ENCODE measurements around the gene TMEM134.

TMEM134 gene

DNA sequence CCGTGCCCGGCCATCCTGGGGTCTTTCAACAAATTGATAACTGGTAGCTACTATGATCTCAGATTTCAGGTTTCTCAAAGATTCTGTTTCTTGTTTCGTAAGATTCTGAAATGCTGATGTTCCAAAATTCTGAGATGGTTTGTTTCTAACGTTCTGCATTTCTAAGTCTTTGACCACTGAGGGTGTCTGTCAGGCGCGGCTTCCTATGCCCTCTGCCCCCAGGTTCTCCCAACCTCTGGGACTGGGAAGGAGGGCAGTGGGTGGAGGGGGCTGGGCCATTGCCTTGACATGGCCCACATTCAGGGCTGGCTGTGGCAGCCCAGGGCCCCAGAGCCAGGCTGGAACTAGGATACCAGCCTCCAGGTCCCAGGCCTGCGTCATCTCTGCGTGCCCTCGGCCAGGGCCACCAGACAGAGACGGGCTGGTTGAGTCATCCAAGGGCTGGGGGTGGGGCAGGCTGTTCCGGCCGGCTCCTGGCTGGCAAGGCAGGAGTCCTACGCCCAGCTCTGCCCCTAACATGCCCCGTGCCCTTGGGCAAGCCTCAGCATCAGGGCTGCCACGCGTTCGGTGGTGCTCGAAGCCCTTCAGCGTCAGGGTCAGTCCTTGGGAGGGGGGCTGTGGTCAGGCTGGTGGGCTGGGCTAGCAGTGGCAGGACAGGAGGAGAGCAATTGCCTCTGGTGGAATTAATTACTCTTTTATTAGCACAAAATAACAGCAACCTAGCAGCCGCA is 5.2 kb downstream of the TMEM134 start:
- no peak for DNase-seq

DNA sequence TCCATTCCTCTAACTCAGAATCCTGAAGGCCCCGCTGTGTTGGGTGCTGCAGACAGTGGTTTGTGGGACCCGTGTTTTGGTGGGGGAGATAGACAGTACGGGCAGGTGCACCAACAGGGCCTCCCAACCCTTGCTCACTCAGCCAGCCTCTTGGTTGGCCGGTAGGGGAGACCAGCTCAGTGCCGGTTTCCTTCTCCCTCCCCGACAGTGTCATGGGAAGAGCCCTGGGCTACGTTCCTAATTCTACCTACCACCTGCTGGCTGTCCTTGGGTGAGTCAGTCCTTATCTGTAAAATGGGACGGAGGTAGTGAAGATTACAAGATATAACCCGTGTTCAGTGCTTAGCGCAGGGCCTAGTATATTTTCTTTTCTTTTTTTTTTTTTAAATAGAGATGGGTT is 5.9 kb downstream of the TMEM134 start:
- DNase-seq = no peak

DNA sequence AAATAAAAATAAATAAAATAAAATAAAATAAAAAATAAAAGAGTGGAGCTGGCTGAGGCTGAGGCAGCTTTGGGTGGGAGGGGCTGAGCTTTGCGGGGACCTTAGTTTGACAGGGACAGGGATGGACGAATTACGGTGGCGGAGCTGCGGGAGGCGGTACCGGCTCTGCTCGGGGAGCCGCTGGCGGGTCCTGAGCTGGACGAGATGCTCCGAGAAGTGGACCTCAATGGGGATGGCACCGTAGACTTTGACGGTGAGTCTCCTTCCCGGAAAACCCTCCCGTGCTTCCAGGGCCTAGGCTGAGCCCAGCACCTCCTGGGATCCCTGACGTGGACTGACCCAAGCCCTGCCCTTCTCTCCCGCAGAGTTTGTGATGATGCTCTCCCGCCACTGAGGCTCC is 10.8 kb downstream of the TMEM134 start:
- no peak for DNase-seq

DNA sequence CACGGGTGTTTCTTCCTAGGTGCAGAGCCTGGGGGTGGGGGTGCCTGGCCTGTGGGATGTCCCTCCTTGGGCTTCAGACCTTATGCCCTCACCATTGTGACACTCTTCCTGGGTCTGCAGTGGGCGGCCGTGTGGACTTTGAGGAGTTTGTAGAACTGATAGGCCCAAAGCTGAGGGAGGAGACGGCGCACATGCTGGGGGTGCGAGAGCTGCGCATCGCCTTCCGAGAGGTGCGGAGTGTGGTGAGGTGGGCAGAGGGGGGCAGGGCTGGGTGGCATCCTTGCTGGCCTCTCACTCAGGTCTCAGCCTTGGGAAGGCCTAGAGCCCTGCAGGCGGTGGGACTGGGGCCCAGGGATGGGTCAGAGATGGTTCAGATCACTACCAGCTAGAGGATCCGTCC is 11.6 kb downstream of the TMEM134 start:
- no peak for DNase-seq

- no peak for DNase-seq
These were observed 12.9 kb downstream of the TMEM134 start for GRCh38 chr11:67456068-67456705.

DNA sequence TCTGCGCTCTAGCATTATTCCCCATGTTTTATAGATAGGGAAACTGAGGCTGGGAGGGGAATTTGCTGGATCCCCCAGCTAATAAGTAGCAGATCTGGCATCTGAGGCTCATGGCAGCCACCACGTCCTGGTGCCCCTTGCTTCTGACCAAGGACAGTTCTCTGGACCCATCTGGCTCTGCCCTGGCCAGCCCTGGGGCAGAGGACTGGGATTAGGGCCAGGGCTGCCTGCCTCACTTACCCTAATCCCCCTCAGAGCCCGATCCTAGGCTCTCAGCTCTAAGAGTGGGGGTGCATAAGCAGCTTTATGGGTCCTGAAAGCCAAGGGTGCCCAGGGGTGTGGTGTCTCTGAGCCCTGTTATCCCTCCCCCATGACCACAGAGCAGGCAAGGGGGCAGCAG is 14.0 kb downstream of the TMEM134 start, which contains the start of gene CABP4:
Gene CABP4 (plus strand): TSS at position 301 of the 400 bp plus-strand sequence. CDS start 70 bp downstream, at position 371.
- DNase-seq = no peak

DNA sequence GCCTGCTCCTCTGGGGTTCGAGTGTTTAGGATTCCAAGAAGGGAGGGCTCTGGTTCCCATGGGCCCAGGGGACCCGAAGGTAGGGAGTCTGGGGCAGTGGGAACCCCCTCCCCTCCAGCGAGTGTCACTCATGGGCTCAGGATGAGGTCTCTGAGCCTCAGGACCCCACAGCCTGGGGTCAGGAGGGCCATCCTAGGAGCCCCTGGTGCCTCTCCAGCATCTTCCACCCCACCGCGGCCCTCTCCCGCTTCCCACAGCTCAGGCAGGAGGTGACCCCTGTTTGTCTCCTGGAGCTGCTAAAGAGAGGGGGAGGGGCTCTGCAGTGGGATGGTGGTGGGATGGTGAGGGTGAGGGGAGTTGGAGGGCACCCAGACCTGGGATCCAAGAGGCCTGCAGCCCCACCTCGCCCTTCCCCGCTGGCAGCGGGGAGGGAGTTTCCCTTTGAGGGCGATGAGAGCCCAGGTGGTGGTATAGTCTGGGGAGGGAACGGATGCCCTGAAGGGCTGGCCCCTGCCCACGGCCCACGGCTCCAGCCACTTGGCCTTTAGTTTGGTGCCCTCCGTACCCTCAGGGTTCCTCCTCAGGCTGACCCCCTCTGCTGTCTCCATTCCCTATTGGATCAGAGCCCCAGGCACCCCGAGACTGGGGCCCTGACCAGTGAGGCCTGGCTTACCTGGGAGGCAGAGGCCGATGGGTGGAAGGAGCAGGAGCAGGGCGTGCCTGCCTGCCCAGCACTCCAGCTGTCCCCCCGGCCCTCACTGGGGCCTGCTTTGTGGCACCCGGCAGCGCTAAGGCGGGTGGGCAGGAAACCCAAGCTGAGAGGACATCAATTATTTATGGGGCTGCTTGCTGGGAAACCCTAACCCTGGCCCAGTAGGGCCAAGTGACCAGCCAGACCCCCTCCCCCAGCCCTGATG is 15.0 kb downstream of the TMEM134 start:
- no peak for DNase-seq

- no peak for DNase-seq
These were observed 16.7 kb downstream of the TMEM134 start, which contains the start of gene GPR152 for GRCh38 chr11:67452141-67452952. TSS of gene GPR152 (minus strand) at chr11:67452729. CDS start at chr11:67452724, 5 bp downstream.

DNA sequence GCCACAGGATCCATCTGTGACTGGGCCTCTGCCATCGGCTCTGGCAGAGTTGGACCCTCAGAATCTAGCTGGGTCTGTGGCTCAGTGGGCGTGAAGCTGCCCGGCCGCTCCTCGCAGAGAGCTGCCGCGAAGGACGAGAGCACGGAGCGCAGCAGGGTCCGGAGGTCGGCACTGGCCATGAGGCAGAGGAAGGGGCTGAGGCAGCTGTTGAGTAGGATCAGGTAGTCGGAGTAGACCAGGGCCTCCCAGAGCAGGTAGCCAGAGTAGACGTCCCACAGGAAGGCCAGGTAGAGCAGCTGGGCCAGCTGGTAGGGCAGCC is 17.4 kb downstream of the TMEM134 start:
- no peak for DNase-seq

DNA sequence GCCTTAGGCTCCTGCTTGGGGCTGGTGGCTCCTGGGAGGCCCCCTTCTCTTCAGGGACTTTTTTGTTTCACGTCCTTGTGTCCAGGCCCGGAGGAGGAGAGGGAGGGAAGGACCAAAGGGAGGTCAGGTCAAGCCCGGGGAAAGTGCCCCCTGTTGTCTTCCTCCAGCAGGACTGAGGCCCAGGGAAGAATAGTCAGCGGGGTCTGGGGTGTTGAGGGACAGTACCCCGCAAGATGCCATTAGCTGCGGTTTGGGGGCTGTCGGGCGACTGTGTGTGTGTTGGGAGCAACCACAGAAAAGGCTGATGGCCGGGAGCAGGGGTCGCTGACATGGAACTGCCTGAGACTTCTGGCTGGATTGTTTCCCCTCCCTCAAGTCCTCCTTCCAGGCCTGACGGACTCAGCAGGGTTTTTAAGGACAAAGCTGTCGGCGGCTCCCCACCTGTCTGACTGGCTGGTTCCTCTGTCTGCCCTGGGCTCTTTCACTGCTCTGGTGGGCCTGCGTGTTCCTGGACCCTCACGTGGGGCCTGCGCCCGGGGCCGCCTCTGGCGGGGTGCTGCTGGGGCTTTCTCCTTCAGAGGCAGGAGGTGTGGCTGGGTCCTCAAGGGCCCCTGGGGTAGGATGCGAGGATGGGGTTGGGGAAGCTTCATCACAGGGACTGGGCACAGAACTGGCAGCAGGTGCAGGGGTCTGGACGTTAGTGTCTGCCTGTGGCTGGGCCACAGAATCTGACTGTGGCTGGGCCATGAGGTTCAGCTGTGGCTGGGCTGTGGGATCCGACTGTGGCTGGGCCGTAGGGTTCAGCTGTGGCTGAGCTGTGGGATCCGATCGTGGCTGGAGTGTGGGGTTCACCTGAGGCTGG is 18.0 kb downstream of the TMEM134 start:
- no peak for DNase-seq

DNA sequence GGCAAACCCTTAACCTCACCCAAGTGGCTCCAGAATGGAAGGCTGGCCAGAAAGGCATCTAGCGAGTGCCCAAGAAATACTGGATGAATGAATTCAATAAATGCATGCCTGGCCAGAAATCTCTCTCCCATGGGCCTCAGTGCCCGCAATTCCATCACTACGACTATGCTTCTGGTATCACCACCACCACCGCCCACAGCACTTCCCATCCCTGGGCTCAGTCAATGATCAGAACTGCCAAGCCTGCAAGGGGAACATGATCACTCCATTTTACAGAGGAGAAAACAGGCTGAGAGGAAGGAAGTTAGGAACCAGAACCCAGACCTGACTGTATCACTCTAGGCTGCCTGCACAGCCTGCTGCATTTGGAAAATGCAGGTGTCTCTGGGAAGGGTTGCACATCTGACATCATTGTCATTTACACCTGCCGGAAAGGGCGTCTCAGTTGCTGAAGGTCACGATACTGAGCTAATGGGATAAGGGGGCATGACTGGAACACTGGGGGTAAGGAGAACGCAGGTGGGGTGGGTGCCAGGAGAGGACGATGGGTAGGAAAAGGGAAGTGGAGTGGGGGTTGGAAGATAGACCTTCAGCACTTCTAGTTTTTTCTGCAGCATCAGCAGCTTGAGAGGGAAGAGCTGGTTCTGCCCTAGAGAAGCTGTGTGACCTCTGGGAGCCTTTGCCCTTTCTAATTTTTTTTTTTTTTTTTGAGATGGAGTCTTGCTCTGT is 19.8 kb downstream of the TMEM134 start:
- no peak for DNase-seq

GRCh38 chr11:67448220-67448609 is 20.8 kb downstream of the TMEM134 start:
- no peak for DNase-seq

DNA sequence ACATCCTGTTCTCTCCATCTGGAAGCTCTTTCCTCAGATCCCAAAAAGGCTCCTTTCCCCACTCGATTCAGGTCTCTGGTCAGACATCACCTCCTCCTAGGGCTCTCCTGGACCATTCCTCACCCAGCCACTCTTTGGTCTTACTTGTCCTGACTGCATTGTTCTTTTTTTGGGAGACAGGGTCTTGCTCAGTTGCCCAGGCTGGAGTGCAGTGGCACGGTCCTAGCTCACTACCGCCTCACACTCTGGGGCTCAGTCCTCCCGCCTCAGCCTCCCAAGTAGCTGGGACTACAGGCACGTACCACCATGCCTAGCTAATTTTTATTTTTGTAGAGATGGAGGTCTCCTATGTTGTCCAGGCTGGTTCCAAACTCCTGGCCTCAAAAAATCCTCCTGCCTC is 23.5 kb downstream of the TMEM134 start:
- DNase-seq = no peak

DNA sequence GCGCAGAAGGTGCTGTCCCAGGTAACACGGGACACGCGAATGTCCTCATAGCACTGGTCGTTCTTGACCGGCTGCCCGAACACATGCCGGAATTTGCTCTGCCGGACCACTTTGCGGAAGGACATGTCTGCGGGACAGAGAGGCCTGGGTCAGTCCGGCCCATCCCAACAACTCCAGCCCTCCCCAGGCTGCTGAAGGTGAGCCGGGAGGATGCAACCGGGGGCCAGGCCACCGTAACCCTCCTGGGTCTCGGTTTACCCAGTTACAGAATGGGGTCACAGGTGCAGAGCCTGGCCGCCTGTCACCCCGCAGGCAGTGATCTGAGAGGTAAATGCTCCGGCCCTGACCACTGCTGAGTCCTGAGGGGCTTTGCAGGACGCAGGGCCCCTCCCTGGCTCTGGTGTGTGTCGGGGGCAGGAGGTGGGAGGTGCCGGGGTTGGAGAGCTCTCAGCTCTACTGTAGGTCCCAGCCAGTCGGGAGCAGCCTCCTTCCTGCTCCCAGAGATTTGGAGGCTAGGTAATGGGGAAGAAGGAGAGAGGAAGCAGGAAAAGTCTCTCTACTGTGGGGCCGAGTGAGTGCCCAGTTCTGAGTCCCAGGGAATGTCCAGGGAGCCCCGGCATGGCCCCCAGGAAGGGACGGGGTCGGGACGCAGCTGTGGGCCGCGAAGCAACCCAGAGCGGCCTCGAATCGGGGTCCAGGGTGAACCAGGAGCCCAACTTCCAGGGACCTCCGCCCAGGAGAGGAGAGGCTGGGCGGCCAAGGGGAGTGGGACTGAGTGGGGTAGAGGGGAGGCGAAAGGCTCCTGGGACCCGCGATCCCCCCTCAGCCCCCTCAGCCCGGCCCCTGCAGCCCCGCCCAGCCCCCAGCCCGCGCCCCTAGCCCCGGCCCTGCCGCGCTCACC is 26.3 kb downstream of the TMEM134 start:
- DNase-seq = peak; percentile 45

- DNase-seq = no peak
These were observed 27.2 kb downstream of the TMEM134 start for GRCh38 chr11:67441731-67442351.

- DNase-seq = no peak
These were observed 27.9 kb downstream of the TMEM134 start for GRCh38 chr11:67441098-67441563.

DNA sequence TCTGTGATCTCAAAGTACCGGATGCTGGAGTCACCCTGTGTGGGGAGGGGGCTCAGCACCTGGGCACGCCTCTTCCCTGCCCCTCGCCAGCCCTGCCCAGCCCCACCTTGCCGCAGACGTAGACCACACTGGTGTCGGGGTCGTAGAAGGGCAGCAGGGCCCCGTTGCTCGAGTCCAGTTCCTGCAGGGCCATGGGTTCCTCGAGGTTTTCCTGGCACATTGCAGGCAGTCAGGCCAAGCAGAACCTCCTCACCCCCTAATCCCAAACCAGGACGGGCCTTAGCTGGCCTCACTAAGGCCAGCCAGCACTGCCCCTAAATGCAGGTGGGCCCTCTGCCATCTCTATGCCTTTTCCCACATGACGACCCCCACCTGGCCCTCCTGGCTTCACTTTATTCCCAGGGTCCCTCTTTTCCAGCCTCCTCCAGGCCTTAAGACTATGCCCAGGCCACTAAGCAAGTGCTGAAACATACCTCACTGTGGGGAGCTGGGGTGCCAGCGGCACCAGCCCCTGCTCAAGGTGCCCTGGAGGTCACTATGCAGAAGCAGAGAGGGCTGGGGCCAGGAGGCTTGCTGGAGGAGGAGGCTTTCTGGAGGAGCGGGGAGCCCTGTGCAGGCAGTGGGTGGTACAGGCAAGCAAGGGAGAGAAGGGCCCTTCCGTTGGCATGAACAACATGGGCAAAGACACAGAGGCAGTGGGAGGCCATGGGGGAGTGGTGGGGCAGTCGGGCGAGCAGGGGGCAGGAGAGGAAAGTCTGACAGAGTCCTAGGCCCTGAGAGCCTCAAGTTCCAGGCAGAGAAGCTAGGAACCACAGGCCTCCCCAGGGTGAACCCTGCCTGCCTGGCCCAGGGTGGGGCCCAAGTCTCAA is 28.6 kb downstream of the TMEM134 start:
- DNase-seq = no peak
